ENCODE results near the gene RNF213. TPM values are rescaled to one million over a fixed set of nuclear protein-coding genes. Genes with fewer than 3 reads are reported as not detected.

The RNF213 gene
- 105 and 153 TPM in 2 replicates for total RNA-seq

DNA sequence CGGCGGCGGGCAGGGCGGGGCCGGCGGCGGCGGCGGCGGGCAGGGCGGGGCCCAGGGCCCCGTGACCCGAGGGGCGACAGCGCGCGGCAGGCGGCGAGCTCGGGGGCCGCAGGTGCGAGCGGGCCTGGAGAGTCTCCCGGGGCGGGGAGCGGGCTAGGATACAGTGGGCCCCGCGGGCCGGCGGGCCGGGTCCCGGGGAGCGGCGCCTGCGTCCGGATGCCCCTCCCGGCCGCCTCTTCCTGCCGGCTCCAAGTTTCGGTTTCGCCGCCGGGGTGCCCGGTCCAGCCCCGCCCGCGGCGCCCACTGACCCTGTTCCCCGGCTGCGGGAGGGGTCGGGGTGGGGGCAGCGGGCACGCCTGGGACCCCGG, at the start of gene RNF213:
Gene RNF213 (plus strand): TSS at position 62 of the 368 bp plus-strand sequence. CDS start 2,830 bp downstream, outside the sequence.

DNA sequence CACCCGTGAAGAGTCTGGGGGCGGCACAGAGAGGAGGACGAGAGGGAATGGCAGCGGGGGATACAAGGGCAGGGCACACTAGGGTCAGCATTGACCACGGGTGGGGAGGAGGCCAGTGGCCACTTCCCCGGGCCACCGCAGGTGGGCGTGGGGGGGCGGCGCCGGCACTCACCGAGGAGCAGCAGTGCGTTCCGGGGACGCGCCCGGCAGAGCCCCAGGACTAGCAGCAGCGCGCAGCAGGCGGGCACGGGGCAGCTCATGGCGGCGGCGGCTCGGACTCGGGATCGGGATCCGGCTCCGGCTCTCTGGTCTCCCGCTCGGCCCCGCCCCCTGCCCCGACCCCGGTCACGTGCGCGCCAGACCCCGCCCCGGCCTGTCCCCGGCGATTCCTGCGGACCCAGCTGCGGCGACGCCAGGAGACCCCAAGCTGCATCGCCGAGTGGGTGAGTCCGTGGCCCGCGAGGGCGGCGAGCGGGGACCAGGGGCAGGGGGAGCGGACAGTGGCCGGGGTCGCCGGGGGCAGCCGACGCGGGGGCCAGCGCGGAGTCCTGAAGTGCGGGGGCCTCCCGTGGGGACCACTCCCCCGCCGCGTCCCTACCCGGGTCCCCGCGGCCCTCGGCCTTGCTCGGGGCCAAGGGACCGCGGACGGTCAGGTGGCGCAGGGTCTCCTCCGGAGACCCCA, 40.5 kb upstream of the RNF213 start, which contains the start of the genes SGSH and SLC26A11:
Gene SGSH (minus strand): TSS at position 280 of the 682 bp plus-strand sequence. CDS start 20 bp downstream, at position 260.
Gene SLC26A11 (plus strand): TSS at position 374 of the 682 bp plus-strand sequence. CDS start 1,134 bp downstream, outside the sequence.

DNA sequence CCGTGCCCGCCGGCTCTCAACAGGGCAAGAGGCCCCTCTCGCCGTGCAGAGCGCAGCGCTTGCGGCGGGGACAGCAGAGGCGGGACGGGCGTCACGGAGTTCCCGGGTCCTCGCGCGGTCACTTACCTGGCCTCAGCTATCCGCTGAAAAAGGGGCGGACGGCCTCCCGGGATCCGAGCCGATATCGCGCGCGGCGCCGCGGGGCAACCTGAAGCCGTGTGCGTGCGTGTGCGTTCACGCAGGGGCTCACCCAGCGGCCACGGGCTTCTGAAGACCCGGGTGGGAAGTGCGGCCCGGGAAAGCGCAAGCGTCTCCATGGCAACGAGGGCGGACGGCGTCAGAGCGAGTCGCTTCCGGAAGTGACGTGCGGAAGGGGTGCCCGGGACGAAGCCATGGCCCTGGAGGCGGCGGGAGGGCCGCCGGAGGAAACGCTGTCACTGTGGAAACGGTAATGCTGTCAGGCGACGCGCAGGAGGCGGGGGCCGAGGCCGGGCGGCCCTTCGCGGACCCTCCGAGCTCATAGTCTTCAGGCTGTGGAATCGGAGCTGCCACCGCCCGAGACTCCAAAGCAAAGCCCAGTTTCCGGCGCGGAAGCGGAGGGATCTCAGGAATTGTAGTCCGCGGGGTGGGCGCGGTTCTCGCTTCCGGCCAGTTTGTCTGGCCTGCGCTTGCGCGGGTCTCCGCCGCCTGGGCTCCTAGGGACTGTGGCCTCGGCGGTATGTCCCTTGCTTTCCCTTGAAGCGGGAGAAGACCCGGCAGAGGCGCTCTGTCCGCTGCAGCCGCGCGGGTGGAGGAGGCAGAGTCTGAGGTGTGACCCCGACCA, 154.4 kb downstream of the RNF213 start, which contains the start of gene ENDOV:
Gene ENDOV (plus strand): TSS at position 365 of the 823 bp plus-strand sequence. CDS start 28 bp downstream, at position 393.

Other genes starting within 250 kb of the RNF213 start
- 38.3 and 63.0 TPM in 2 replicates for gene TBC1D16, start 225.0 kb upstream of the RNF213 start, total RNA-seq
- gene CCDC40, start 224.2 kb upstream of the RNF213 start, total RNA-seq = 2.5 and 5.6 TPM in 2 replicates
- gene GAA, start 159.3 kb upstream of the RNF213 start, total RNA-seq = 47.4 and 65.3 TPM in 2 replicates
- 98.3 and 154 TPM in 2 replicates for gene EIF4A3, start 113.7 kb upstream of the RNF213 start, total RNA-seq
- gene CARD14, start 90.8 kb upstream of the RNF213 start, total RNA-seq = 0.09 TPM in 1 of 2 replicates, not detected in the other
- 16.3 and 17.8 TPM in 2 replicates for gene SGSH, start 40.5 kb upstream of the RNF213 start, total RNA-seq
- 9.5 and 11.3 TPM in 2 replicates for gene SLC26A11, start 40.4 kb upstream of the RNF213 start, total RNA-seq
- 24.7 and 25.2 TPM in 2 replicates for gene ENDOV, start 154.3 kb downstream of the RNF213 start, total RNA-seq
- gene NPTX1, start 215.8 kb downstream of the RNF213 start, total RNA-seq = 0.65 and 10.4 TPM in 2 replicates

Measured in smooth muscle cell of the umbilical artery (primary cell).